Muscle layer of colon (tissue), 2 donors: ENCODE data around the gene EXOSC10.
A peak's percentile ranks its signal among the peaks of the same experiment; 100 is the strongest.
"Not testable (repeated sequence)": the region's sequence is repeated elsewhere in the genome, so short reads cannot be mapped to it uniquely, and the experiment has no call there.

Experiments
- H3K27ac ChIP-seq: one replicate; pipeline ENCODE4 v1.7.0; 2013; ENCODE audit warnings: low read depth, mild to moderate bottlenecking, low read length, moderate library complexity
- H3K27me3 ChIP-seq, 2 donors: one replicate each; pipeline ENCODE4 v1.7.0; 2013; ENCODE audit warnings: low read length in 2 of 2, mild to moderate bottlenecking in 2 of 2; ENCODE audit not compliant: insufficient read depth in 2 of 2, control insufficient read depth in 1 of 2
- H3K36me3 ChIP-seq: one replicate; pipeline ENCODE4 v1.7.0; 2013; ENCODE audit warnings: mild to moderate bottlenecking, low read length; ENCODE audit not compliant: insufficient read depth
- H3K4me1 ChIP-seq: one replicate; pipeline ENCODE4 v1.7.0; 2013; ENCODE audit warnings: mild to moderate bottlenecking, low read length; ENCODE audit not compliant: insufficient read depth
- H3K4me3 ChIP-seq, 2 donors: one replicate each; pipeline ENCODE4 v1.7.0; 2013; ENCODE audit warnings: low read length in 2 of 2, low read depth in 1 of 2, mild to moderate bottlenecking in 1 of 2, moderate library complexity in 1 of 2
- H3K9ac ChIP-seq: one replicate; pipeline ENCODE4 v1.7.0; 2013; ENCODE audit warnings: low read length
- H3K9me3 ChIP-seq: one replicate; pipeline ENCODE4 v1.7.0; 2013; ENCODE audit warnings: mild to moderate bottlenecking, low read length
- donor health status: abdominal sarcoma.
- donor health status: Adenocarcinoma of cecum.

The EXOSC10 gene

DNA sequence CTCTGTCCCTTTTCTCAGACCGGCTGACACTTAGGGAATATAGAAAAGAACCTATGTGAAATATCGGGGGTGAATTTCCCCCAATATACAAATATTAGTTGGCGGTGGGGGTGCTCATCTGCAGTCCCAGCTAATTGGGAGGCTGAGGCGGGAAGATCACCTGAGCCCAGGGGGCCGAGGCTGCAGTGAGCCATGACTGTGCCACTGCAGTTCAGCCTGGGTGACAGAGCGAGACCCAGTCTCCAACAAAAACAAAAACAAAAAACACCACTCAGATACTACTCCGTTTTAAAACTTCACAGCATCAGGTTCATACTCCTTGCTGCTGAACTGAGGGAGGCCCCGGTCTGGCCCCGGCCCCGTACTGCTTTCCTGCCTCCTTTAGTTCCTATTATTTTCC is 5.9 kb upstream of the EXOSC10 start:
- Histone ChIP-seq H3K4me3 (no peak overlapping the region), H3K27me3 (no peaks in the 10 kb centered on the region), H3K4me1 (no peaks in the 10 kb centered on the region), H3K9ac (no peak overlapping the region), H3K27ac (no peak overlapping the region), H3K9me3 (no peaks in the 10 kb centered on the region), H3K36me3 (peaks cover 38% of the 10 kb centered on the region)

DNA sequence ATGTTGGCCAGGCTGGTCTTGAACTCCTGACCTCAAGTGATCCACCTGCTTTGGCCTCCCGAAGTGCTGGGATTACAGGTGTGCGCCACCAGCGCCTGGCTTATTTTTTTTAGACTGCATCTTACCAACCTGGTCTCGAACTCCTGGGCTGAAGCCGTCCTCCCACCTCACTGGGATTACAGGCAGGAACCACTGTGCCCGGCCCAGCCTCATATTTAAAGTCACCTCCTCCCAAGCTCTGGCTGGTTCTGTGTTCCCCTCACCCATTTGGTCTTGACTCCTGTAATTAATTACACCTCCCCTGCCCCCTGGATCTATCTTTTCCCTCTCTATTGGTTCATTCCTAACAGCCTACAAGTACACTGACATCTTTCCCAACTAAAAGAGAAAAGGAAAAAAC is 1.7 kb upstream of the EXOSC10 start:
- H3K4me1 ChIP-seq = peaks cover 13% of the 10 kb centered on the region
- peaks cover 9% of the 10 kb centered on the region for H3K36me3 ChIP-seq
- H3K9ac ChIP-seq = no peak overlapping the region
- H3K27me3 ChIP-seq = no peaks in the 10 kb centered on the region
- no peak overlapping the region for H3K27ac ChIP-seq
- no peak overlapping the region for H3K4me3 ChIP-seq
- H3K9me3 ChIP-seq = no peaks in the 10 kb centered on the region

DNA sequence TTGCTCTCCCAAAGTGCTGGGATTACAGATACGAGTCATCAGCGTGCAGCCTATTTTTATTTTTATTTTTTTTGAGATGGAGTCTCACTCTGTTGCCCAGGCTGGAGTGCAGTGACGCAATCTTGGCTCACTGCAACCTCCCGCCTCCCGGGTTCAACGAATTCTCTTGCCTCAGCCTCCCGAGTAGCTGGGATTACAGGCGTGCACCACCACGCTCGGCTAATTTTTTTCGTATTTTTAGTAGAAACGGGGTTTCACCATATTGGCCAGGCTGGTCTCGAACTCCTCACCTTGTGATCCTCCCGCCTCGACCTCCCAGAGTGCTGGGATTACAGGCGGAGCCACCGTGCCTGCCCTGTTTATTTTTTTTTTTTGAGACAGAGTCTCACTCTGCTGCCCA is 1.1 kb upstream of the EXOSC10 start:
- peaks cover 13% of the 10 kb centered on the region for H3K4me1 ChIP-seq
- H3K27ac ChIP-seq, H3K9me3 ChIP-seq, H3K9ac ChIP-seq, H3K4me3 ChIP-seq, H3K36me3 ChIP-seq, H3K27me3 ChIP-seq: not testable (repeated sequence)

DNA sequence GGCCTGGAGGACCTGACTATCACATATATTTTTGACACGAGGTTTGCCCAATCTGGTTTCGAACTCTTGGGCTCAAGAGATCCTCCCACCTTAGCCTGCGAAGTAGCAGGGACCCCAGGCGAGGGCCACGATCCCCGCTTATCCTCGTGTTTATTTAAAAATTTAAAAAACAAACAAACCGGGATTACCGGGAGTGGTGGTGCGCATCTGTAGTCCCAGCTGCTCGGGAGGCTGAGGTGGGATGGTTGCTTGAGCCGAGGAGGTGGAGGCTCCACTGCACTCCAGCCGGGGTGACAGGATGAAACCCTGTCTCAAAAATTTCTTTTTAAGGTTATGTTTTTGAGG is 452 bp upstream of the EXOSC10 start:
- peaks cover 13% of the 10 kb centered on the region for H3K4me1 ChIP-seq
- peak overlapping the region; percentile 90 to 100 for H3K4me3 ChIP-seq
- no peaks in the 10 kb centered on the region for H3K27me3 ChIP-seq
- H3K27ac ChIP-seq = peak overlapping the region; percentile 80
- peak overlapping the region; percentile 1 for H3K9ac ChIP-seq
- H3K9me3 ChIP-seq = no peaks in the 10 kb centered on the region
- peaks cover 5% of the 10 kb centered on the region for H3K36me3 ChIP-seq

DNA sequence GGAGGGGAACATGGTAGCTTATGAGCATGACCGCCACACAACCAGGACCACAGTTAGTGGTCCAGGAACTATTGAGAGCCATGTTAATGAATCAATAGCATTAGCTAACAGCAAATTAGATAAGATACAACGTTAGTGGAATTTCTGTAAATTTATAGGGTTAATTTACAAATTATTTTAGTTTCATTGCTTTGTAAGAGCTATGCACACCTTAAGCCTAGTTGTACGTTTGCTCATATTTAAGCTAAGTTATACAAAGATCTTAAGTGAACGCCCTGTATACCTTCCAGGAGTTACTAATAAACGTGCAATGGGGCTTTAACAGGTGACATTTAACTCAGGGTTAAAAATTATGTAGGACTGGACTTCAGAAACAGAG is 749 bp downstream of the EXOSC10 start:
- Histone ChIP-seq H3K9ac (peak overlapping the region; percentile 83), H3K4me3 (peak overlapping the region; percentile 90 to 100), H3K36me3 (peaks cover 14% of the 10 kb centered on the region), H3K9me3 (no peaks in the 10 kb centered on the region), H3K27ac (peak overlapping the region; percentile 80), H3K4me1 (peaks cover 13% of the 10 kb centered on the region), H3K27me3 (no peaks in the 10 kb centered on the region)

DNA sequence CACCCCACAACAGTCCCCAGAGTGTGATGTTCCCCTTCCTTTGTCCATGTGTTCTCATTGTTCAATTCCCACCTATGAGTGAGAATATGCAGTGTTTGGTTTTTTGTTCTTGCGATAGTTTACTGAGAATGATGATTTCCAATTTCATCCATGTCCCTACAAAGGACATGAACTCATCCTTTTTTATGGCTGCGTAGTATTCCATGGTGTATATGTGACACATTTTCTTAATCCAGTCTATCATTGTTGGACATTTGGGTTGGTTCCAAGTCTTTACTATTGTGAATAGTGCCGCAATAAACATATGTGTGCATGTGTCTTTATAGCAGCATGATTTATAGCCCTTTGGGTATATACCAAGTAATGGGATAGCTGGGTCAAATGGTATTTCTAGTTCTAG is 15.9 kb downstream of the EXOSC10 start:
- not testable (repeated sequence) for H3K9ac ChIP-seq, H3K27me3 ChIP-seq, H3K4me3 ChIP-seq, H3K4me1 ChIP-seq, H3K9me3 ChIP-seq, H3K27ac ChIP-seq
- H3K36me3 ChIP-seq = peaks cover 56% of the 10 kb centered on the region

DNA sequence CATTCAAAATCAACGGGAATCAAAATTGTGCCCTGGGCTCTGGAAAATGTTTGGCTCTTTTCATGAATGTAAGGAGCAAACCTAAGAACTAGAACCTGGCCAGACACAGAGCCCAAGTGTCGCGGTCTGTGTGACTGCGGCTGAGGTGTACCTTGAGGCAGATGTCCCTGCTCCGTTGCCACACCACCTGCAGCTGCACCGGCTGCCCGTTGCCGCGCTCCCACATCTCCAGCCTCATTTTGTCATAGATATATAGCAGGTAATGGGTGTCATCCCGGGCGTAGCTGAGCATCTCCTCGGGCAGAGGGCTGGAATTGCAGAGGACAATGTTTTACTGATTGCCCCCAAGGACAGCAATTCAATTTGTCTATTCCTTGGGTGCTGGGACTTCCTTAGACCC is 18.7 kb downstream of the EXOSC10 start:
- peaks cover 60% of the 10 kb centered on the region for H3K36me3 ChIP-seq
- no peaks in the 10 kb centered on the region for H3K4me1 ChIP-seq
- no peak overlapping the region for H3K27ac ChIP-seq
- H3K27me3 ChIP-seq = no peaks in the 10 kb centered on the region
- H3K9me3 ChIP-seq = no peaks in the 10 kb centered on the region
- no peak overlapping the region for H3K4me3 ChIP-seq
- H3K9ac ChIP-seq = no peak overlapping the region

DNA sequence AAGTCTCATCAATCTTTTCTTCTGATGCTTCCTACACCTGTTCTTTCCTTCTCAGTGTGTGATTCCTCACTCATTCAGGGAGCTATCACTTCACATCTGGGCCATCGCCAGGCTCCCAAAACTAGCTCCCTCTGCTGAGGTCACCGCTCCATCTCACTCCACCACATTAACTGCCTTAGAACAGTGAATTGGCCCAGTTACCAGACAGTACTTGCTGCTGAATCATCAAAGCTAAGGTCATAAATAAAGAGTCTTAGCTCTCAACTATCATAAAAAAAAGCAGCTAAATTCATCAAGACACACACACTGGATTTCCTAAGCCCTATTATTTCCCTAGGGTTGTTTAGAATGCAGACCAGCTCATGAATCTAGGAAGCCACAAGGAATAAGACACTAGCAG is 21.0 kb downstream of the EXOSC10 start:
- Histone ChIP-seq H3K4me1 (no peaks in the 10 kb centered on the region), H3K27me3 (no peaks in the 10 kb centered on the region), H3K9me3 (no peaks in the 10 kb centered on the region), H3K36me3 (peaks cover 79% of the 10 kb centered on the region), H3K27ac (no peak overlapping the region), H3K9ac (no peak overlapping the region), H3K4me3 (no peak overlapping the region)

DNA sequence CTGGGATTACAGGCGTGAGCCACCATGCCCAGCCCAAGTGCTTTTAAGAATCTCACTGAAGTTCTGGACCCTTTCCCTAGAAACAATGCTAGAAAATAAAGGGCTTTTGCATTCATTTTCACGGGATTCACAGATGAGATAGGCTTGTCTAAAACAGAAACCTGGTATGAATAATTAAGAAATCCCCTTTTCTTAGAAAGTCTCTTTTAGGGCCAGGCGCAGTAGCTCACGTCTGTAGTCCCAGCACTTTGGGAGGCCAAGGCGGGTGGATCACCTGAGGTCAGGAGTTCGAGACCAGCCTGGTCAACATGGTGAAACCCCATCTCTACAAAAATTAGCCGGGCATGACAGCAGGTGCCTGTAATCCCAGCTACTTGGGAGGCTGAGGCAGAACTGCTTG is 26.3 kb downstream of the EXOSC10 start:
- H3K9ac ChIP-seq, H3K27me3 ChIP-seq, H3K4me3 ChIP-seq, H3K9me3 ChIP-seq, H3K27ac ChIP-seq, H3K4me1 ChIP-seq: not testable (repeated sequence)
- H3K36me3 ChIP-seq = peaks cover 83% of the 10 kb centered on the region

DNA sequence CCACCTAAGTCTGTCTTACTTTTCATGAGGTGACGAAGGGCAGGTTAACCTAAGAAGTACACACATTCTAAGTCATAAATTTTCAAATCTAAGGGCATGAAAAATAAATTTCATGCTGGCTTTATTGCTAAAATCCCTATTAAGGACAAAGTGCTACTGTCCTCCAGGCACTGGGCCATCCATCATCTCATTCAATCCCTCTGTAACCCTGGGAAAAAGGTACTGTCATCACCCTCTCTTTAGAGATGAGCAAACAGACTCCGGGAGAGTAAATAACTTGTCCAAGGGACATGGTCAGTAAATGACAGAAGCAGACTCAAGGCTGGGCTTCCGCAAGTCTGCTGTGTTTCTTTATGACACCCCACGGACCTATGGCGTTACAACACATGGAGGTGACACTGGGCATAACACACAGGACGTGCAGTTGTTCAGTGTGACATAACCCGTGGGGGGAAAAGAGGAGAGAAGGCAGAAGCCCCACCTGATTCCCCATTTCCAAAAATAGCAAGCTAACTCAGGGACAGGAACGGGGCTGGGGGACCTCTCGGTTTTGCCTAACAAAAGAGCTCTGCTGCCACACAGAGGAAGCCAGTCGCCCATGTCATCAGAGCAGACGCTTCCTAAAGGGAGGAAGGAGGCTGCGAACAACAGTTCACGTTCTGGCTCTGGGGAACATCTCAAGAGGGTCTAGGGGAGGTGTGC is 27.3 kb downstream of the EXOSC10 start:
- Histone ChIP-seq H3K9me3 (no peaks in the 10 kb centered on the region), H3K27ac (no peak overlapping the region), H3K9ac (no peak overlapping the region), H3K4me1 (no peaks in the 10 kb centered on the region), H3K36me3 (peaks cover 86% of the 10 kb centered on the region), H3K4me3 (no peak overlapping the region), H3K27me3 (no peaks in the 10 kb centered on the region)

DNA sequence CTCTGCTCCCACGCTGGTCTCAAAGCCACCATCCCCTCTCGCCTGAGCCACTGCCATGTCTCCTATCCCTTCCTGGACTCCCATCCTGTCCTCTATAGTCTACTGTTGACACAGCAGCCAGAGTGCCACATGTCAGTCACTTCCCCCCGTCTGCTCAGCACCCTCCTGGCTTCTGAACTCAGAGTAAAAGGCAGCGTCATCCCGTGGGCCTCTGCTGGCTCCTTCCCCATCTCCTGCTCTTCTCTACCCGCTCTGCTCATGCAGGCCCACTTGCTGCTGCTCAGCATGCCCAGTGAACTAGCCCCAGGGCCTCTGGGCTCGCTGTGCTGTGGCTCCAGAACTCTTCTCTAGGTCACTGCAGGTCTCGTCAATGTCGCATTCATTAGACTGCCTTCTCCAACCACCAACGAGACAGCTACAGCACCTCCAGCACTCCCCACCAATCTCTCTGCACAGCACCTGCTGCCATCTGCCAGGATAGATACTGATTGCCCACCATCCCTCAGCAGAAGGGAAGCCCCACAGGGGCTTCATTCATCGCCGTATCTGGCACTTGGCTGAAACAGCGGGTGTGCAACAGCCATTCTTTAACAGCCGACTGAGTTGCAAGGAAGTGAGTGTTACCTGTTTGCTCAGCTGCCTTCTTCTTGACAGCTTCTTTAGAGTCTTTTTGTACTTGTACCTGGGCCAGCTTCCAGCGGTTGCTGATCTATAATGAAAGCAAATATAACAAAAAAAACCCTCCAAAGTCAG is 28.0 kb downstream of the EXOSC10 start:
- H3K4me1 ChIP-seq = no peaks in the 10 kb centered on the region
- no peaks in the 10 kb centered on the region for H3K9me3 ChIP-seq
- no peak overlapping the region for H3K27ac ChIP-seq
- no peak overlapping the region for H3K4me3 ChIP-seq
- H3K9ac ChIP-seq = no peak overlapping the region
- H3K36me3 ChIP-seq = peaks cover 83% of the 10 kb centered on the region
- no peaks in the 10 kb centered on the region for H3K27me3 ChIP-seq

DNA sequence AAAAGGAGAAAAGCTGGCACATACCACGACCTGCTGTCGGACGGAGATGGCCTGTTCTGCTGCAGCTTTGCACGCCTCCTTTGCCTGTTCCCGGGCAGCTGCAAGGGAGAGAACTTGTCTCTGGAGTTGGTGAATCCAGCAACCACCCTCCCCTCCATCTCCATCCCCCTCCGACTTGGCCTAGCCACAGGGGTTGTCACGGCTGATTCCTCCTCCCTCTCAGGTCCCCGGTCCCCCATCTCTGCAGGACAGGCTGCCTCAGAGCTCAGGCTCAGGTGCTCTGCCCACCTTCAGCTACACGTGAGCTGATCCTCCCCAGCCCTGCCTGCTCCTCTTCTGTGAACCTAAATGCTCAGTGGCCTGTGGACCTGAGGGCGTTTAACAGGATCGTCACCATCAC is 28.8 kb downstream of the EXOSC10 start:
- Histone ChIP-seq H3K9ac (no peak overlapping the region), H3K4me1 (no peaks in the 10 kb centered on the region), H3K9me3 (no peaks in the 10 kb centered on the region), H3K4me3 (no peak overlapping the region), H3K36me3 (peaks cover 85% of the 10 kb centered on the region), H3K27me3 (no peaks in the 10 kb centered on the region), H3K27ac (no peak overlapping the region)
